Measurements from ENCODE around the gene TTC7B. TPM values are rescaled to one million over a fixed set of nuclear protein-coding genes. Genes with fewer than 3 reads are reported as not detected.
A peak's percentile ranks its signal among the peaks of the same experiment; 100 is the strongest.

The TTC7B gene
- total RNA-seq, 4 donors from 2014 or later, result 35.0 to 78.7 (median 36.8) TPM

- ATAC-seq (no peak), DNase-seq (no peak)
- intact Hi-C loops (cut with DNase I; ENCODE audit: low total_unique reads) (no loop called here), in situ Hi-C loops (cut with MboI; ENCODE audit: low sequenced_read_pairs in 4 of 4) (no loop called here)
- Histone ChIP-seq H3K36me3 (no peaks in the 10 kb centered on the region), H3K27me3 (no peaks in the 10 kb centered on the region), H3K9me3 (no peaks in the 10 kb centered on the region), H3K4me3 (no peak overlapping the region), H3K4me1 (peaks cover 46 to 52% of the 10 kb centered on the region in 2 donors), H3K27ac (no peak overlapping the region)
- no peak for TF ChIP-seq POLR2A (IDR thresholded peaks at IDR 0.05)
- TF ChIP-seq CTCF (IDR thresholded peaks at IDR 0.05 in 4 of 5, conservative IDR thresholded peaks at IDR 0.05 in 1 of 5), result no peak
Measured at GRCh38 chr14:90609376-90609775, 206.9 kb downstream of the TTC7B start.

DNA sequence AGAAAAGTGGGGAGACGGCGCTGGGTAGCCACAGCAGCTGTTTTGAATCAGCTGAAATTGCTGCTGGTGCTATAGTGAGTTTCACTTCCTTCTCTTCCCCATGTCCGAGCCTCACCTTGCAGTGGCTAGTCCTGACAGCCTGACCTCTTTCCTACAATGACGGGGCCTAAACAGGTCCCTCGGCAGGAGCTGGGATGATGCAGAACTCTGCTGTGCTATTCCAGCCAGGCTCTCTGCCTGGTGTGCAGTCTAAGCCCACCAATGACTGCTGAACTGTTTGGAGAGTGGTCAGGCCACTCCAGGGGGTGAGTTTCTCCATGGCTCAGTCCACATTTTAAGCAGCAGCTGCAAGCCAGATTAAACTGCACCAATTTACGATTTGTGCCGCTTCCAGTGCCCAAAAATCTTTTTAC is 207.3 kb downstream of the TTC7B start:
- Histone ChIP-seq H3K27me3 (no peaks in the 10 kb centered on the region), H3K27ac (no peak overlapping the region), H3K9me3 (no peaks in the 10 kb centered on the region), H3K4me3 (no peak overlapping the region), H3K36me3 (no peaks in the 10 kb centered on the region), H3K4me1 (peaks cover 46 to 52% of the 10 kb centered on the region in 2 donors)
- intact Hi-C loops (cut with DNase I; ENCODE audit: low total_unique reads), result no loop called here
- no peak for ATAC-seq
- in situ Hi-C loops (cut with MboI; ENCODE audit: low sequenced_read_pairs in 4 of 4), result no loop called here
- no peak for TF ChIP-seq POLR2A (IDR thresholded peaks at IDR 0.05)
- no peak for TF ChIP-seq CTCF (IDR thresholded peaks at IDR 0.05 in 4 of 5, conservative IDR thresholded peaks at IDR 0.05 in 1 of 5)
- no peak for DNase-seq

GRCh38 chr14:90608281-90608680 is 207.9 kb downstream of the TTC7B start:
- TF ChIP-seq CTCF (IDR thresholded peaks at IDR 0.05 in 4 of 5, conservative IDR thresholded peaks at IDR 0.05 in 1 of 5), result no peak
- no peak for TF ChIP-seq POLR2A (IDR thresholded peaks at IDR 0.05)
- in situ Hi-C loops (cut with MboI; ENCODE audit: low sequenced_read_pairs in 4 of 4), result no loop called here
- peaks cover 46 to 48% of the 10 kb centered on the region in 2 donors for H3K4me1 ChIP-seq
- intact Hi-C loops (cut with DNase I; ENCODE audit: low total_unique reads), result no loop called here
- H3K27me3 ChIP-seq, result no peaks in the 10 kb centered on the region
- H3K27ac ChIP-seq, result no peak overlapping the region
- DNase-seq, result no peak
- H3K4me3 ChIP-seq, result no peak overlapping the region
- ATAC-seq, result no peak
- no peaks in the 10 kb centered on the region for H3K9me3 ChIP-seq
- H3K36me3 ChIP-seq, result no peaks in the 10 kb centered on the region

GRCh38 chr14:90607141-90607540 is 209.1 kb downstream of the TTC7B start:
- intact Hi-C loops (cut with DNase I; ENCODE audit: low total_unique reads), result no loop called here
- H3K4me1 ChIP-seq, result peaks cover 35 to 37% of the 10 kb centered on the region in 2 donors
- no peak for DNase-seq

More at GRCh38 chr14:90607141-90607540, 209.1 kb downstream of the TTC7B start:
- in situ Hi-C loops (cut with MboI; ENCODE audit: low sequenced_read_pairs in 4 of 4), result no loop called here
- Histone ChIP-seq H3K27ac (peak overlapping the region in 3 of 4 donors; percentile 3 to 20 (median 8)), H3K27me3 (no peaks in the 10 kb centered on the region), H3K4me3 (no peak overlapping the region), H3K9me3 (no peaks in the 10 kb centered on the region), H3K36me3 (no peaks in the 10 kb centered on the region)
- no peak for TF ChIP-seq POLR2A (IDR thresholded peaks at IDR 0.05)
- no peak for TF ChIP-seq CTCF (IDR thresholded peaks at IDR 0.05 in 4 of 5, conservative IDR thresholded peaks at IDR 0.05 in 1 of 5)
- ATAC-seq, result no peak

Measured in gastrocnemius medialis (tissue), 4 donors.